HL-60/S4 treated with phorbol 12-myristate 13-acetate at 8.2 ng/mL for 4 days and 3 days (cell line): ENCODE data around the gene MAP6.

Source experiments
- in situ Hi-C: fragments of 300-500 bp; cut with MboI; formaldehyde crosslinking; loops from 2 replicates; pipeline ENCODE4 v1.15.0; 2022; ENCODE audit warnings: low sequenced_read_pairs

The MAP6 gene

GRCh38 chr11:75574698-75575602 is 93.9 kb downstream of the MAP6 start:
- in situ Hi-C loops: no loop called here

- in situ Hi-C loops: no loop called here
Measured at GRCh38 chr11:75572744-75573143, 96.1 kb downstream of the MAP6 start.

GRCh38 chr11:75571625-75572024 is 97.2 kb downstream of the MAP6 start:
- in situ Hi-C loops: no loop called here

GRCh38 chr11:75570559-75571139 is 98.2 kb downstream of the MAP6 start:
- in situ Hi-C loops: no loop called here

- in situ Hi-C loops: no loop called here
Measured at GRCh38 chr11:75568616-75569219, 100.1 kb downstream of the MAP6 start.

GRCh38 chr11:75567971-75568370 is 100.9 kb downstream of the MAP6 start:
- in situ Hi-C loops: no loop called here

GRCh38 chr11:75566763-75567279 is 102.0 kb downstream of the MAP6 start:
- in situ Hi-C loops: no loop called here

GRCh38 chr11:75565916-75566762 is 102.7 kb downstream of the MAP6 start:
- in situ Hi-C loops: no loop called here

- in situ Hi-C loops: no loop called here
Measured at GRCh38 chr11:75565221-75565814, 103.5 kb downstream of the MAP6 start.

GRCh38 chr11:75563978-75564552 is 104.8 kb downstream of the MAP6 start:
- in situ Hi-C loops: no loop called here

- in situ Hi-C loops: no loop called here
Measured at GRCh38 chr11:75563501-75563977, 105.3 kb downstream of the MAP6 start.

- in situ Hi-C loops: no loop called here
Measured at GRCh38 chr11:75562836-75563484, 105.9 kb downstream of the MAP6 start.

GRCh38 chr11:75562048-75562835 is 106.6 kb downstream of the MAP6 start, which contains the start of gene SERPINH1:
Gene SERPINH1, plus strand, starts transcription at chr11:75562253. Its CDS starts 4,097 bp downstream, at chr11:75566350.
- in situ Hi-C loops: no loop called here

- in situ Hi-C loops: no loop called here
Measured at GRCh38 chr11:75561426-75562047, 107.3 kb downstream of the MAP6 start.

GRCh38 chr11:75560644-75561043 is 108.2 kb downstream of the MAP6 start:
- in situ Hi-C loops: no loop called here

GRCh38 chr11:75558939-75559843 is 109.6 kb downstream of the MAP6 start:
- in situ Hi-C loops: no loop called here
